ENCODE results near the gene HSD17B12.

GRCh38 chr11:43639920-43640319 is 40.6 kb upstream of the HSD17B12 start:
- TF ChIP-seq ISL1 (CRISPR knock-in tag; IDR thresholded peaks at IDR 0.05) (no peak), CSRNP3 (CRISPR knock-in tag; IDR thresholded peaks at IDR 0.05) (no peak), ZNF8 (CRISPR knock-in tag; IDR thresholded peaks at IDR 0.05) (no peak), PPARA (CRISPR knock-in tag; IDR thresholded peaks at IDR 0.05; ENCODE audit: borderline replicate concordance) (no peak), ARNTL (CRISPR knock-in tag; IDR thresholded peaks at IDR 0.05; ENCODE audit: borderline replicate concordance, low read depth) (no peak), TSHZ2 (CRISPR knock-in tag; IDR thresholded peaks at IDR 0.05) (no peak), PATZ1 (CRISPR knock-in tag; IDR thresholded peaks at IDR 0.05; ENCODE audit: borderline replicate concordance) (no peak), BACH2 (CRISPR knock-in tag; IDR thresholded peaks at IDR 0.05; ENCODE audit: borderline replicate concordance) (no peak), RARB (CRISPR knock-in tag; IDR thresholded peaks at IDR 0.05) (no peak), ZFP30 (CRISPR knock-in tag; IDR thresholded peaks at IDR 0.05) (no peak), ZNF70 (CRISPR knock-in tag; IDR thresholded peaks at IDR 0.05) (no peak), CSDC2 (CRISPR knock-in tag; IDR thresholded peaks at IDR 0.05) (no peak), ESRRG (CRISPR knock-in tag; IDR thresholded peaks at IDR 0.05) (no peak), ZC3H10 (CRISPR knock-in tag; IDR thresholded peaks at IDR 0.05) (no peak)
